HepG2 (cell line): ENCODE measurements around the gene ABHD2. TPM values are rescaled to one million over a fixed set of nuclear protein-coding genes. Genes with fewer than 3 reads are reported as not detected.
A peak's percentile ranks its signal among the peaks of the same experiment; 100 is the strongest.

ENCODE experiments used
- AGO2 ChIP-seq: fragments of 200-400 bp; formaldehyde crosslinking; optimal IDR thresholded peaks from 2 replicates; pipeline ENCODE3; 2017; ENCODE audit warnings: mild to moderate bottlenecking, low read depth, low read length, moderate library complexity
- HOXD1 ChIP-seq: sonication (generic); formaldehyde crosslinking; IDR thresholded peaks from 2 replicates; pipeline ENCODE4 v1.5.0; 2020; ENCODE audit warnings: missing genetic modification reagents
- ISL2 ChIP-seq: sonication (generic); formaldehyde crosslinking; IDR thresholded peaks from 2 replicates; pipeline ENCODE4 v1.5.0; 2020; ENCODE audit warnings: missing genetic modification reagents
- MTA3 ChIP-seq: sonication (generic); formaldehyde crosslinking; IDR thresholded peaks from 2 replicates; pipeline ENCODE4 v1.4.0; 2020; ENCODE audit warnings: missing genetic modification reagents
- RFXANK ChIP-seq: IDR thresholded peaks from 2 replicates; pipeline ENCODE4 v1.6.1; 2016
- SALL1 ChIP-seq: sonication (generic); formaldehyde crosslinking; IDR thresholded peaks from 2 replicates; pipeline ENCODE4 v1.8.0; 2022; ENCODE audit warnings: mild to moderate bottlenecking, missing genetic modification reagents
- SMAD3 ChIP-seq: sonication (generic); formaldehyde crosslinking; IDR thresholded peaks from 2 replicates; pipeline ENCODE4 v1.4.0; 2020; ENCODE audit warnings: missing genetic modification reagents
- TBX2 ChIP-seq: sonication (generic); formaldehyde crosslinking; IDR thresholded peaks from 2 replicates; pipeline ENCODE4 v1.5.0; 2020; ENCODE audit warnings: missing genetic modification reagents, mild to moderate bottlenecking, borderline replicate concordance
- TFDP2 ChIP-seq: sonication (generic); formaldehyde crosslinking; IDR thresholded peaks from 2 replicates; pipeline ENCODE4 v1.4.0; 2020; ENCODE audit warnings: missing genetic modification reagents
- TMF1 ChIP-seq: sonication (generic); formaldehyde crosslinking; IDR thresholded peaks from 2 replicates; pipeline ENCODE4 v1.8.1; 2022; ENCODE audit warnings: low read depth, missing genetic modification reagents
- ZBTB21 ChIP-seq: sonication (generic); formaldehyde crosslinking; IDR thresholded peaks from 2 replicates; pipeline ENCODE4 v1.4.0; 2020; ENCODE audit warnings: missing genetic modification reagents
- ZC3H13 ChIP-seq: sonication (generic); formaldehyde crosslinking; IDR thresholded peaks from 2 replicates; pipeline ENCODE4 v1.8.1; 2023; ENCODE audit warnings: mild to moderate bottlenecking, missing genetic modification reagents, moderate library complexity
- ZMYM4 ChIP-seq: sonication (generic); formaldehyde crosslinking; IDR thresholded peaks from 2 replicates; pipeline ENCODE4 v1.8.1; 2023; ENCODE audit warnings: mild to moderate bottlenecking, missing genetic modification reagents
- ZNF451 ChIP-seq: sonication (generic); formaldehyde crosslinking; IDR thresholded peaks from 2 replicates; pipeline ENCODE4 v1.5.0; 2020; ENCODE audit warnings: mild to moderate bottlenecking, missing genetic modification reagents
- ZNF619 ChIP-seq: sonication (generic); formaldehyde crosslinking; IDR thresholded peaks from 2 replicates; pipeline ENCODE4 v1.4.0; 2020; ENCODE audit warnings: mild to moderate bottlenecking, missing genetic modification reagents
- ZNF629 ChIP-seq: sonication (generic); formaldehyde crosslinking; conservative IDR thresholded peaks from 2 replicates; pipeline ENCODE4 v1.5.0; 2020; ENCODE audit warnings: missing genetic modification reagents
- ZNF646 ChIP-seq: sonication (generic); formaldehyde crosslinking; IDR thresholded peaks from 2 replicates; pipeline ENCODE4 v1.9.0; 2021; ENCODE audit warnings: mild to moderate bottlenecking, missing genetic modification reagents
- ZNF678 ChIP-seq: sonication (generic); formaldehyde crosslinking; IDR thresholded peaks from 2 replicates; pipeline ENCODE4 v1.4.0; 2020; ENCODE audit warnings: mild to moderate bottlenecking, missing genetic modification reagents
- ZNF792 ChIP-seq: IDR thresholded peaks from 2 replicates; pipeline ENCODE4 v1.6.1; 2016
- polyA plus RNA-seq, 8 experiments: library from polyadenylated mRNA; depleted of rRNA in 3 of 8; stranded (reverse) in 7 of 8; unstranded in 1 of 8; fragments of >200 nt; fragmentation: Illumina TruSeq in 4 of 8; extraction: Trizol in 4 of 8; gene quantifications; 2 replicates each; pipeline versions ENCODE4 v1.2.1 to v1.2.3, GENCODE V29; 2011 to 2016; ENCODE audit warnings: low read depth in 4 of 8, missing spikeins in 1 of 8, mixed read lengths in 1 of 8; ENCODE audit not compliant: insufficient read depth in 1 of 8
- total RNA-seq, 5 experiments: library from RNA; depleted of rRNA; stranded (reverse); fragments of >200 nt; fragmentation: Illumina TruSeq; extraction: Trizol; gene quantifications; 2 replicates each; pipeline ENCODE4 v1.2.3, GENCODE V29; 2016; ENCODE audit warnings: low read depth in 1 of 5
- TF ChIP-seq, protein P1 (sequence below): sonication (generic); formaldehyde crosslinking; IDR thresholded peaks from 2 replicates; pipeline ENCODE4 v1.5.0; 2020; ENCODE audit warnings: mild to moderate bottlenecking, missing genetic modification reagents
- TF ChIP-seq, protein P2 (sequence below): sonication (generic); formaldehyde crosslinking; IDR thresholded peaks from 2 replicates; pipeline ENCODE4 v1.8.1; 2023; ENCODE audit warnings: mild to moderate bottlenecking, missing genetic modification reagents

Gene ABHD2
- total and polyA plus RNA-seq, 2 of the 13 experiments (the other 11 are each of a cell fraction or from before 2014, with no cell fraction given): 14.8 to 22.4 TPM

DNA sequence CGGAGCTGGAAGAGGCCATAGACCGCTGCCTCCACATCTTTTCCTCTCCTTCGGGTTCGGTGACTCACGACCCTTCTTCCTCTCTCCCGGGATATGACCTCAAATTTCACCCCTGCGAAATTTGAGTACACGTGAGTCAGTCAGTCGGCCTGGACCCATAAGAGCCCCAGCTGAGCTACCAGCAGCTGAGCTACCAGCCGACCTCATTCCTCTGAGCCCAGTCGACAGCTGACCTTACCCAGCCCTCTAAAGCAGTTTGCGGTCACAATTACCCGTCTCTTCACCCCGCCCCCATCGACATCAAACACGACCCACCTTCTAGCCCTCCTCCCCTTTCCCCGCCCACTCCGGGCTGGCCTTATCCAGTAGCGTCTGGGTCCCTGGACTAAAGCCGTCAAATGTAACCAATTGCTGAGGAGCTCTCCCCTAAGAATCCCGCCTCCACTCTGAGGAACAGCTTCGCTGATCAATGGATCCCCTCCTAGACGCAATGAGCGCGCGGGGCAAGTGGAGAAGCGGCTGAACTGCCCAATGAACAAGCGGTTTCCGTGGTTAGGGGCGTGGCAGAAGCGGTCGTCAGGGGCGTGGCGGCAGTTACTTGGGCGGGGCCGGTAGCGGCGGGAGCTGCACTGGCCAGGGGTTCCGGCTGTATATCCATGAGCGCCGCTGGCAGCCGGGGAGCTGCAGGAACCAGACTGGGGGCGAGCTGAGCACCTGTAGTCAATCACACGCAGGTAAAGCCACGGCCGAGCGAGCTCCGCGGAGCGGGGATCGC lies at the start of gene ABHD2 (continued):
- TF ChIP-seq, protein P1, sequence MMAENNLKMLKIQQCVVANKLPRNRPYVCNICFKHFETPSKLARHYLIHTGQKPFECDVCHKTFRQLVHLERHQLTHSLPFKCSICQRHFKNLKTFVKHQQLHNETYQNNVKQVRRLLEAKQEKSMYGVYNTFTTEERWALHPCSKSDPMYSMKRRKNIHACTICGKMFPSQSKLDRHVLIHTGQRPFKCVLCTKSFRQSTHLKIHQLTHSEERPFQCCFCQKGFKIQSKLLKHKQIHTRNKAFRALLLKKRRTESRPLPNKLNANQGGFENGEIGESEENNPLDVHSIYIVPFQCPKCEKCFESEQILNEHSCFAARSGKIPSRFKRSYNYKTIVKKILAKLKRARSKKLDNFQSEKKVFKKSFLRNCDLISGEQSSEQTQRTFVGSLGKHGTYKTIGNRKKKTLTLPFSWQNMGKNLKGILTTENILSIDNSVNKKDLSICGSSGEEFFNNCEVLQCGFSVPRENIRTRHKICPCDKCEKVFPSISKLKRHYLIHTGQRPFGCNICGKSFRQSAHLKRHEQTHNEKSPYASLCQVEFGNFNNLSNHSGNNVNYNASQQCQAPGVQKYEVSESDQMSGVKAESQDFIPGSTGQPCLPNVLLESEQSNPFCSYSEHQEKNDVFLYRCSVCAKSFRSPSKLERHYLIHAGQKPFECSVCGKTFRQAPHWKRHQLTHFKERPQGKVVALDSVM: no peak
- 0 out of 2 replicates have a peak, but pooled peaks have one; percentile 23 for TF ChIP-seq RFXANK (CRISPR knock-in tag)
- TF ChIP-seq ZNF619 (CRISPR knock-in tag): no peak
- TF ChIP-seq ZC3H13 (CRISPR knock-in tag): no peak
- TF ChIP-seq TBX2 (CRISPR knock-in tag): peak; percentile 61; the same call in 1 of the 2 replicates
- peak; percentile 89 for TF ChIP-seq ZBTB21 (CRISPR knock-in tag)
- peak; percentile 51; the same call in 1 of the 2 replicates for TF ChIP-seq ISL2 (CRISPR knock-in tag)
- TF ChIP-seq ZNF646 (CRISPR knock-in tag): no peak
- TF ChIP-seq ZMYM4 (CRISPR knock-in tag): peak; percentile 81
- TF ChIP-seq HOXD1: 0 out of 2 replicates have a peak, but pooled peaks have one; percentile 13
- peak; percentile 74 for TF ChIP-seq TFDP2 (CRISPR knock-in tag)
- TF ChIP-seq ZNF451: no peak
- no peak for TF ChIP-seq MTA3 (CRISPR knock-in tag)
- TF ChIP-seq AGO2: no peak
- TF ChIP-seq TMF1 (CRISPR knock-in tag): no peak
- no peak for TF ChIP-seq ZNF629 (CRISPR knock-in tag)
- TF ChIP-seq SMAD3 (CRISPR knock-in tag): no peak
- peak; percentile 81 for TF ChIP-seq SALL1
- TF ChIP-seq ZNF792: 0 out of 2 replicates have a peak, but pooled peaks have one; percentile 13
- TF ChIP-seq, protein P2, sequence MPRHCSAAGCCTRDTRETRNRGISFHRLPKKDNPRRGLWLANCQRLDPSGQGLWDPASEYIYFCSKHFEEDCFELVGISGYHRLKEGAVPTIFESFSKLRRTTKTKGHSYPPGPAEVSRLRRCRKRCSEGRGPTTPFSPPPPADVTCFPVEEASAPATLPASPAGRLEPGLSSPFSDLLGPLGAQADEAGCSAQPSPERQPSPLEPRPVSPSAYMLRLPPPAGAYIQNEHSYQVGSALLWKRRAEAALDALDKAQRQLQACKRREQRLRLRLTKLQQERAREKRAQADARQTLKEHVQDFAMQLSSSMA (CRISPR knock-in tag): no peak
- no peak; the same call in 1 of the 2 replicates for TF ChIP-seq ZNF678 (CRISPR knock-in tag)
